Gastrocnemius medialis (tissue), 4 donors: ENCODE results near the gene NEIL1. TPM values are rescaled to one million over a fixed set of nuclear protein-coding genes. Genes with fewer than 3 reads are reported as not detected.

Experiments
- ATAC-seq, 2 donors: fragments of 150-250 bp; one replicate each; pipeline ENCODE4 v1.9.1; 2016
- DNase-seq, 2 donors: peaks; one replicate each; pipeline ENCODE4 v3.0.0-alpha.2; 2019
- H3K27ac ChIP-seq, 4 donors: fragments of 200-600 bp; sonication (generic); 1 replicate in 1 of 4; 2 replicates in 3 of 4; pipeline ENCODE4 v1.5.1; 2016 to 2018; ENCODE audit warnings: mild to moderate bottlenecking in 2 of 4, moderate library complexity in 1 of 4
- H3K27me3 ChIP-seq, 3 donors: fragments of 200-600 bp; sonication (generic) in 2 of 3; 1 replicate in 1 of 3; 2 replicates in 2 of 3; pipeline versions ENCODE4 v1.5.1 to v1.6.0; 2016 to 2019; ENCODE audit warnings: mild to moderate bottlenecking in 1 of 3, moderate library complexity in 1 of 3
- H3K36me3 ChIP-seq, 2 donors: fragments of 200-600 bp; sonication (generic) in 1 of 2; one replicate each; pipeline ENCODE4 v1.5.1; 2017 to 2018
- H3K4me1 ChIP-seq, 2 donors: fragments of 200-600 bp; sonication (generic) in 1 of 2; one replicate each; pipeline ENCODE4 v1.5.1; 2016 to 2017; ENCODE audit warnings: mild to moderate bottlenecking in 2 of 2
- H3K4me3 ChIP-seq, 4 donors: fragments of 200-600 bp; sonication (generic) in 3 of 4; 1 replicate in 1 of 4; 2 replicates in 3 of 4; pipeline ENCODE4 v1.5.1; 2016 to 2019; ENCODE audit warnings: mild to moderate bottlenecking in 2 of 4
- H3K9me3 ChIP-seq, 3 donors: fragments of 200-600 bp; sonication (generic) in 2 of 3; 1 replicate in 1 of 3; 2 replicates in 2 of 3; pipeline ENCODE4 v1.5.1; 2016 to 2019
- POLR2A ChIP-seq, 2 donors: fragments of 450-650 bp; IDR thresholded peaks; one replicate each; pipeline ENCODE4 v1.6.1; 2017; ENCODE audit warnings: antibody characterized with exemption in 2 of 2, mild to moderate bottlenecking in 2 of 2, moderate library complexity in 2 of 2
- in situ Hi-C, 4 donors: fragments of 200-750 bp; cut with MboI; loops; one replicate each; pipeline versions ENCODE4 v1.15.0 to v1.8.0; 2017; ENCODE audit warnings: low sequenced_read_pairs in 4 of 4
- intact Hi-C: fragments of 100-400 bp; cut with DNase I; formaldehyde crosslinking; loops from one replicate; pipeline ENCODE4 v1.15.1; 2023; ENCODE audit warnings: low total_unique reads
- total RNA-seq, 4 donors: library from RNA; depleted of rRNA; stranded (reverse); fragments of >200 nt; gene quantifications; one replicate each; pipeline versions ENCODE4 v1.1.0 to v1.2.3, GENCODE V29; 2016
- TF ChIP-seq, protein P1 (sequence below), 5 experiments: fragments of 450-650 bp in 3 of 5; fragments of 200-600 bp in 2 of 5; sonication (generic) in 2 of 5; IDR thresholded peaks in 4 of 5; conservative IDR thresholded peaks in 1 of 5; 1 replicate in 4 of 5; 2 replicates in 1 of 5; pipeline ENCODE4 v1.5.1; 2016 to 2019; ENCODE audit warnings: antibody characterized with exemption in 5 of 5, mild to moderate bottlenecking in 3 of 5, moderate library complexity in 3 of 5

The NEIL1 gene
- total RNA-seq, 4 donors from 2014 or later, result 3.9 to 11.1 (median 5.1) TPM

DNA sequence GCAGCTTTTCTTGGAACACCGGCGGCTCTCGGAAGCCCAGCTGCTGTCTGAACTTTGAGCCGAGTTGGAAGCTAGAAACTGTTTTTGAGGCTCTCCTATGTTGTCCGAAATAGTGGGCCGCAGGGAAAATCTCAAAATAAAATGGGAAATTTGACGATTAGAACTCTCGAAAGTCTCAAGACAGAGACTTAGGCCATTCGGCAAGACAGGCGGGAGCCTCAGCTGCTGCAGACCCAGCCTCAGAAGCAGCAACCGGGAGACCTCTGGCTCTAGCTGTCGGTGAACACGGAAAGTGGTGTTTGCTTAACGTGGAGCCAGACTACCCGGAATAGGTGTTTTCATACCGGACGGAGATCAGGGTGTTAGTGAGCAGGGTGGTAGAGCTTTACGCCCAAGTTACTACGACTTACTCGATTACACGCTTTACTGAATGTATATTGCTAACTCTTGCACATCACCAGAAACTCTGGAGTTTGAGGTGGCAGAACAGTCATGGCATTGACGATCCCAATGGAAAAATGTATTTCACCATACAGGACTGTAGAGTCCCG, 21.9 kb downstream of the NEIL1 start:
- no peak for DNase-seq
- H3K9me3 ChIP-seq, result no peaks in the 10 kb centered on the region
- H3K27me3 ChIP-seq, result no peaks in the 10 kb centered on the region
- ATAC-seq, result peak; percentile 4 to 9
- peak overlapping the region; percentile 87 to 99 (median 96) for H3K4me3 ChIP-seq
- no peak for TF ChIP-seq POLR2A (IDR thresholded peaks at IDR 0.05)
- TF ChIP-seq, protein P1, sequence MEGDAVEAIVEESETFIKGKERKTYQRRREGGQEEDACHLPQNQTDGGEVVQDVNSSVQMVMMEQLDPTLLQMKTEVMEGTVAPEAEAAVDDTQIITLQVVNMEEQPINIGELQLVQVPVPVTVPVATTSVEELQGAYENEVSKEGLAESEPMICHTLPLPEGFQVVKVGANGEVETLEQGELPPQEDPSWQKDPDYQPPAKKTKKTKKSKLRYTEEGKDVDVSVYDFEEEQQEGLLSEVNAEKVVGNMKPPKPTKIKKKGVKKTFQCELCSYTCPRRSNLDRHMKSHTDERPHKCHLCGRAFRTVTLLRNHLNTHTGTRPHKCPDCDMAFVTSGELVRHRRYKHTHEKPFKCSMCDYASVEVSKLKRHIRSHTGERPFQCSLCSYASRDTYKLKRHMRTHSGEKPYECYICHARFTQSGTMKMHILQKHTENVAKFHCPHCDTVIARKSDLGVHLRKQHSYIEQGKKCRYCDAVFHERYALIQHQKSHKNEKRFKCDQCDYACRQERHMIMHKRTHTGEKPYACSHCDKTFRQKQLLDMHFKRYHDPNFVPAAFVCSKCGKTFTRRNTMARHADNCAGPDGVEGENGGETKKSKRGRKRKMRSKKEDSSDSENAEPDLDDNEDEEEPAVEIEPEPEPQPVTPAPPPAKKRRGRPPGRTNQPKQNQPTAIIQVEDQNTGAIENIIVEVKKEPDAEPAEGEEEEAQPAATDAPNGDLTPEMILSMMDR (IDR thresholded peaks at IDR 0.05 in 4 of 5, conservative IDR thresholded peaks at IDR 0.05 in 1 of 5), result no peak
- in situ Hi-C loops, result loop anchor here in 2 of 4 donors (25.0 kb wide), 1 partner anchor 269 kb away; the partner anchor contains the start of genes IMP3 (in 2 of the 2), SNUPN (in 2 of the 2) and SNX33 (in 2 of the 2)
- H3K27ac ChIP-seq, result peak overlapping the region; percentile 96 to 100 (median 98)
- peaks cover 18 to 19% of the 10 kb centered on the region in 2 donors for H3K4me1 ChIP-seq
- intact Hi-C loops, result loop anchor here (1.0 to 5.0 kb wide), 5 partner anchors 32 to 434 kb away; partner anchors contain the start of genes COMMD4, IMP3 and SNUPN
- peaks cover 0 to 55% of the 10 kb centered on the region in 2 donors for H3K36me3 ChIP-seq

DNA sequence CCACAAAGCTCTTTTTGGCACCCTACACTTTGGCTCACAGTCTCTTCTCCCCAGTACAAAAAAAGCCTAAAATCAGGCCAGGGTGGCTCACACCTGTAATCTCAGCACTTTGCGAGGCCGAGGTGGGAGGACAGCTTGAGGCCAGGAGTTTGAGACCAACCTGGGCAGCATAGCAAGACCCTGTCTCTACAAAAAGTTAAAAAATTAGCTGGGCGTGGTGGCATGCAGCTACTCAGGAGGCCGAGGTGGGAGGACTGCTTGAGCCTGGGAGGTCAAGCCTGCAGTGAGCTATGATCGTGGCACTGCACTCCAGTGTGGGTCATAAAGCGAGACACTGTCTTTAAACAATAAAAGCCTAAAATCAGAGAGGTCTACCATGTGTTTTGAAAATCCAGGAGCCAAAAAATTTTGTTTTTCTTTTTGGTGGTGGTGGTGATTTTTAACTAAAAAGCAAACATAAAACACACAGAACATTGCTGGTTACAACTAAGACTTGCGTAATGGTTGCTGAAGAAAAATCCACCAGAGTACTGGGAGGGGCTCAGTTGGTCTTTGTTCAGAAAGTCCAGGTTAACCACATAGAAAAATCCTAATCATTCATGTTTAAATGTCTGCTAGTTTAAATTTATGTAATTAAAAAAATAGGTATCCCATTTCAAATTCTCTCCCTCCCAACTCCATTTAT, 23.2 kb downstream of the NEIL1 start:
- Histone ChIP-seq H3K36me3 (peaks cover 0 to 55% of the 10 kb centered on the region in 2 donors), H3K4me1 (peaks cover 18 to 19% of the 10 kb centered on the region in 2 donors), H3K27me3 (no peaks in the 10 kb centered on the region), H3K4me3 (no peak overlapping the region), H3K27ac (peak overlapping the region; percentile 96 to 100 (median 98)), H3K9me3 (no peaks in the 10 kb centered on the region)
- ATAC-seq, result no peak
- no peak for TF ChIP-seq POLR2A (IDR thresholded peaks at IDR 0.05)
- TF ChIP-seq, protein P1 (IDR thresholded peaks at IDR 0.05 in 4 of 5, conservative IDR thresholded peaks at IDR 0.05 in 1 of 5), result no peak
- intact Hi-C loops, result loop anchor here (5.0 kb wide), 1 partner anchor 432 kb away; no protein-coding TSS in a partner anchor
- no peak for DNase-seq
- in situ Hi-C loops, result loop anchor here in 2 of 4 donors (25.0 kb wide), 1 partner anchor 267 kb away; the partner anchor contains the start of genes IMP3 (in 2 of the 2), SNUPN (in 2 of the 2) and SNX33 (in 2 of the 2)

DNA sequence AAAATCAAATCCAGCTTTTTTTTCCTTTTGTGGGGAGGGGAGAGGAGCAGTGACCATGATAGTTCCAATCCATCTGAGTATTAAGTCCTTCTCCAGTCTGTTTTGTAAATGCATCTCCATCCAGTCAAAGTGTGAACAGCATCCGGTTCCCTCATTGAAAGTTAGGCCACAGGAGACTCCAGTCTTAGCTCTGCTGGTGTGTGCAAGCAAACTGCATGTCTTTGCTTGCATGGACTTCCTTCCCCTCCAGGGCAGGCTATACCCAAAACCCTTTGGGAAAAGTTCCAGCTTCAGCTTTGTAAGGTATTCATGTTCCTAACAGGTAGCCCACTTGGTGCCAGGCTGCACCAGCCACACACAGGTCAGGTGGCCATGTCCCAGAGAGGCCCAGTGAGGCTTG, 24.6 kb downstream of the NEIL1 start:
- Histone ChIP-seq H3K27me3 (no peaks in the 10 kb centered on the region), H3K9me3 (no peaks in the 10 kb centered on the region), H3K27ac (no peak overlapping the region), H3K4me3 (no peak overlapping the region), H3K36me3 (peaks cover 0 to 49% of the 10 kb centered on the region in 2 donors), H3K4me1 (peaks cover 18 to 19% of the 10 kb centered on the region in 2 donors)
- ATAC-seq, result no peak
- DNase-seq, result no peak
- TF ChIP-seq, protein P1 (IDR thresholded peaks at IDR 0.05 in 4 of 5, conservative IDR thresholded peaks at IDR 0.05 in 1 of 5), result no peak
- TF ChIP-seq POLR2A (IDR thresholded peaks at IDR 0.05), result no peak
- intact Hi-C loops, result no loop called here
- in situ Hi-C loops, result loop anchor here in 2 of 4 donors (25.0 kb wide), 1 partner anchor 266 kb away; the partner anchor contains the start of genes IMP3 (in 2 of the 2), SNUPN (in 2 of the 2) and SNX33 (in 2 of the 2)

DNA sequence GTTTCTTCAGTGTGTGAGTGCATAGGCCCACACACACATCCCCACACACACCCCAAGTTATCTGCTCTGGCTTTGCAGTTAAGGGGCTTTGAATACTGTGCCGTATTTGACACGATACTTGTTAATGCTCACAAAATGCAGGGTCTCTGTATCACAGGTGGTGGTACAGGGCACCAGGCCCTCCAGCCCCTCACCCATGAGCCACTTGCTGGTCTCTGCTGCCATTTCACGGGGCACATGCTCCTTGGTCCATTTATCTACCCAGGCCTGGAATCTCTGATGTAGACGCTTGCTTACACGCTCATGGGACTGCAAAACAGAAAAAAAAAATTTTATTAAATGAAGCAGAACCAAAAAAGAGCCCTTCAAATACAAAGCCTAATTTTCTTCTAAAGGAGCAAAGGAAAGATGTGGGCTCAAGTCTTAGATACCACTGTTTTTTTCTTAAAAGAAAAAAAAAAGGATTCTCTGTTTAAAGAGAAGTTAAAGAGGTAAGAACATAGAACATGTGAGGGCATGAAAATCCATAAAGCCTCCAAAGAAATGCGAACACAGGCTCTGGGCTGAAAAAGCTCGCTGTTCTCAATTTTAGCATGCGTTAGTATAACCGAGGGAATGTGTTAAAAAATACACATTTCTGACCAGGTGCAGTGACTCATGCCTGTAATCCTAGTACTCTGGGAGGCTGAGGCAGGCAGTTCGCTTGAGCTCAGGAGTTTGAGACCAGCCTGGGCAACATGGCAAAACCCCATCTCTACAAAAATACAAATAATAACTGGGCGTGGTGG, 25.3 kb downstream of the NEIL1 start:
- no peaks in the 10 kb centered on the region for H3K27me3 ChIP-seq
- DNase-seq (no peak), ATAC-seq (no peak)
- no peak overlapping the region for H3K27ac ChIP-seq
- TF ChIP-seq, protein P1 (IDR thresholded peaks at IDR 0.05 in 4 of 5, conservative IDR thresholded peaks at IDR 0.05 in 1 of 5), result no peak
- no peak for TF ChIP-seq POLR2A (IDR thresholded peaks at IDR 0.05)
- in situ Hi-C loops, result loop anchor here in 2 of 4 donors (25.0 kb wide), 1 partner anchor 265 kb away; the partner anchor contains the start of genes IMP3 (in 2 of the 2), SNUPN (in 2 of the 2) and SNX33 (in 2 of the 2)
- no peaks in the 10 kb centered on the region for H3K9me3 ChIP-seq
- H3K36me3 ChIP-seq, result peaks cover 0 to 47% of the 10 kb centered on the region in 2 donors
- peaks cover 17 to 19% of the 10 kb centered on the region in 2 donors for H3K4me1 ChIP-seq
- no peak overlapping the region for H3K4me3 ChIP-seq
- intact Hi-C loops, result no loop called here
